Measurements from ENCODE around the gene TMEM182.

Gene TMEM182

DNA sequence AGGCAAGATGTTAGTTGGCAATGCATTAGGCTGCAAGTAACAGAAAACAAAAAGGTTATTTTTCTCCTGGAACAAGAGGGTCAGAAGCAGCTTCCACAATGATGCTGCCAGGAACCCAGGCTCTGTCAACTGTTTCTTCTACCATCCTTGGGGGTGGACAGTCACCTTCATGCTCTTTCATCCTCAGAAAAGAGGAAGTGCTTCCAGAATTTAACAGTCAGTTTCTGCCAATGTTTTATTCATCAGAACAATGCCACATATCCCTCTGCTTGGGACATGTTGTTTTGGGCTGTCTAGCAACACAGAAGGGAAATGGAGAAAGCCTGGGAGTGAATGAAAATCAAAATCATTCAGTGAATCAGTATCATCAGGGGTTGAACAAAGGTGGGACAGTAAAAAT lies 7.1 kb downstream of the TMEM182 start:
- no peak for DNase-seq

- DNase-seq, result no peak
Measured at GRCh38 chr2:102770506-102770905, 8.7 kb downstream of the TMEM182 start.

DNA sequence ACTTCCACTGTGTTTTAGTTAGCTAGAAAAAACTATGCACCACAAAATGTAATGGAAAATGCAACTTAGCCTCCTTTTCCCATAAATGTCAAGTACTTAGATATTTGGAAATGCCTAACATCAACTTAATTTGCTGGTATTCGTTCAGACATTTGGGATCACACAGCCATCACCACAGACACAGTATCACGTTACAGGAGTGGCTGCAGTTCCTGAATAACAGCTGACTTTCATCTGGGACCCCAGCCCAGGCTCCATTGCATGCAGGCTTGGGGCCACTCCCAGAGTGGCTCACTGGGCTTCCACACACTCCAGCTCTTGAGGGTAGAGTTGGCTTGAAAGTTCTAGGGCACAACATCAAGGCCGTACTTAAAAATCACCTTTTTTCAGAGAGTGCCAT lies 9.3 kb downstream of the TMEM182 start:
- no peak for DNase-seq

- DNase-seq, result no peak
Measured at GRCh38 chr2:102772659-102773058, 10.8 kb downstream of the TMEM182 start.

GRCh38 chr2:102773149-102773705 lies 11.4 kb downstream of the TMEM182 start:
- DNase-seq, result no peak

GRCh38 chr2:102778260-102778659 lies 16.4 kb downstream of the TMEM182 start:
- DNase-seq, result no peak

DNA sequence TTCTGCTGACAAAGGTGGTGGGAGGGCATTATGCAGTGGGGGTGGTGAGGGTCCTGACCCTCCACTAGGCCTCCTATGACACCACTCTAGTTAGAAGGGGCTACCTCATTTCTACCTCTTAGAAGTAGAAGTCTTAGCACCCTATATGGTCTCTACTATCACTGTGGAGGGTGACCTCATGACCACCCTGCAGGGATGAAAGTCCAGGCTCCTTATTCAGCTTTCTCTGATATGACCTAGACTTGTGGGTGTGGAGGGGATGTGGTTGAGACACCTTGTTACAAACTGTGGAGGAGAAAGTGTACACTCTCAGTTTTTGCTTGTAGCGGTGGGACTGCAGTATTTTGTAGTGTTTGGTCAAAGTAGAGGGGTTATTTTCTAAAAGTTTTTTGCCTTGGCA lies 18.6 kb downstream of the TMEM182 start:
- no peak for DNase-seq

DNA sequence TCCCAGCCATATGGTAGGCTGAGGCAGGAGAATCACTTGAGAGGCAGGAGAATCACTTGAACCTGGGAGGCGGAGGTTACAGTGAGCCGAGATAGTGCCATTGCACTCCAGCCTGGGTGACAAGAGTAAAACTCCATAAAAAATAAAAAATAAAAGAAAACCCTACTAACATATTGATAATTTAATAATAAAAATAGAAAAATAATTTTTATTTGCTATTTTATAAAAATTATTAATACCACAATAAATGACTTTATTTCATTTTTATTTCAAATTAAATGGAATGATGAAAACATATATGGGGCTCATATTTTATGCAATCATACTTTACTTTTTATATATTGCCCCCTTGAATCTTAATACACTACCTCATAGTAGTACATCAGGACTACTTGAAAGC lies 20.4 kb downstream of the TMEM182 start:
- DNase-seq, result no peak

DNA sequence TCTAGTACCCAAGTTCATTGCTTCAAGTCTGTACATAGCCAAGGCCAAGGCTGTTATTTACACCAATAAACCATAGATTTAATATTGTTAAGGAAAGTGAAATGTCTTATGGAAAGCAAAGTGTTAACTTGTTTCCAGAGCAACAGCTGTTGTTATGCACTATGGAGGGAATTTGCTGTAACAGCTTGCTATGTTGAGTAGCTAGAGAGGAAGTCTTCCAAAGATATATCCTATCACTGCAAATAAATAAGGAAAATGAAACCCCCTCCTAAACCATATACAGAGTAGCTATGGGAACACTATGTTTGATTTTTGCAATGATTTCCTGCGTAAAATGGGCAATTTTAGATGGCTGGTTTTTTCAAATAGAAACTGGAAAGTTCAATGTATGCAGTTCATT lies 21.1 kb downstream of the TMEM182 start:
- no peak for DNase-seq

- DNase-seq, result no peak
Measured at GRCh38 chr2:102783506-102784183, 21.8 kb downstream of the TMEM182 start.

- no peak for DNase-seq
Measured at GRCh38 chr2:102784940-102785339, 23.1 kb downstream of the TMEM182 start.

- no peak for DNase-seq
Measured at GRCh38 chr2:102788216-102788884, 26.5 kb downstream of the TMEM182 start.

DNA sequence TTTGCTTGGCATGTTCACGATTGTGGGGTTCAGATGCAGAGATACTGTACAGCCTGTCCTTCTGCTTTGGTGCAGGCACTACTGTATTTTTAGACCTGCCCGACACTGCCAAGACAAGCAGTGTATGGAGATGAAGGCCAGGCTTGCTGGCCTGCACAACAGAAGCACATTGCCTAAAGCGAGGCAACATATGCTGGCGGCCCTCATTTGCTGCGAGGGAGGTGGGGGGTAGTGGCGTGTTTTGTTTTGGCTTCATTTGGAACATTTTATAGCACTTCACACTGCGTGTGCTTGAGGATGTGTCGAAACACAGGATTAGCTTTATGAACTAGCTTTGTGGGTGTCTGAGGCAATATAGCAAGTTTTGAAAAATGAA lies 27.0 kb downstream of the TMEM182 start:
- no peak for DNase-seq

DNA sequence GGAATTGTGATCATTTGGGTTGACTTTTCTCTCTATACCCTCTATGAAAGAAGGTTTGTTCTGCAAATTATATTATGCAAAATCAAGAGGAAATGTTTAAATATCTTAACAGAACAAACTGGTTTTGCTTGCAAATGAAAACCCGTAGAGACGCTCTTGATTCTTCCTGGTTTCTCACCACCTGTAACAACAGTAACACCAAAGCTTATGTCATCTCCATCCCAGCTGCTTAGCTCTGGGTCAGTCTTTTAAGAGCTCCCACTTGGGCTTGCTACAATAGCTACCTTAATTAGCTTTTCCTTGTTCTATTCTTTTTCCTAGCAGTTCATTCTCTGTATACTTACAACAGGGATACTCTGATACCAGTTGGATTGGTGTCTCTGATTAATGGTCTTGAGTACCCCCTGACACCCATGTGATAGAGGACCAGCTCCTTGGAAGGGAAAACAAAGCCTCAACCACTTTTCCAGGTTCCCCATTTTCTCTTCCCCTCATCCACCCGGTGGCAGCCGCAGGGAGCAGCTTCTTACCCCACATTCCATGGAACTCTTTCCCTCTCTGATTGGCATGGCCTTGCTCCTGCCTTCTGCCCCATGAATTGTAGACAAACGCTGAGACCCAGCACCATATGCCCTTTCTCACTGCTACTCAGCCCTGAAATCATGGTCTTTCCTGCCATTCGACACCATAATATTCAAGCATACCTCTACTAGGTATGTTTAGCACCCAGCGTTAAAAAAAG lies 27.7 kb downstream of the TMEM182 start:
- no peak for DNase-seq

- DNase-seq, result no peak
Measured at GRCh38 chr2:102790091-102790455, 28.2 kb downstream of the TMEM182 start.

DNA sequence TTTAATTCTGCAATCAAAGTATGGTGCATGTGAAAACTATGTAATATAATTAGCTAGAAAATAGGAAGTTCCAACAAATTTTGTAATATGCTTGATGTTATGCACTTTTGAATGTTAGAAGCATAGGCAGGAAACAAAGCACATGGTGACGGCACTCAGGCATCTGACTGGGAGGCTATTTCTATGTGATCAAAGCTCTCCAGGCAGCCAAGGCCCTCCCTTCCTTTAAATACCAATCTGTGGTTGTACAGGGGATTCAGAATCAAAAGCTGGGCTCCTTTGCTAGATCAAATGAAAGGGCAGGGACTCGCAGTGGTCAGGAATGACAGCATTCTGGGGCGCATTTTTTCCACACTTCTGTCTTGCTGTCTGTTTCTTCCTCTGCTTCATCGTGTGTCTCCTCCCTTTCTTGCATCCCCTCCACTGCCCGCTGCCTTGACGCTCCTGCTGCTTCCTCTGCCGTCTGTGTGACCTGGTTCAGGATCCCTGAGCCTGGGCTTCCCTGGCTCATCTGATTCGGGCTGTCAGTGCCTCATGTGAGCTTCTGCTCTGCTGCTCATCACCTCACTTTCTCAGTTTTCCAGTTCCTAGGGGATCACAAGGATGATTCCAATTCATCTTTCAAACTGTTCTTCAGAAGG lies 30.9 kb downstream of the TMEM182 start:
- DNase-seq, result no peak

- no peak for DNase-seq
Measured at GRCh38 chr2:102795641-102796040, 33.8 kb downstream of the TMEM182 start.

GRCh38 chr2:102796337-102796736 lies 34.5 kb downstream of the TMEM182 start:
- DNase-seq, result no peak

DNA sequence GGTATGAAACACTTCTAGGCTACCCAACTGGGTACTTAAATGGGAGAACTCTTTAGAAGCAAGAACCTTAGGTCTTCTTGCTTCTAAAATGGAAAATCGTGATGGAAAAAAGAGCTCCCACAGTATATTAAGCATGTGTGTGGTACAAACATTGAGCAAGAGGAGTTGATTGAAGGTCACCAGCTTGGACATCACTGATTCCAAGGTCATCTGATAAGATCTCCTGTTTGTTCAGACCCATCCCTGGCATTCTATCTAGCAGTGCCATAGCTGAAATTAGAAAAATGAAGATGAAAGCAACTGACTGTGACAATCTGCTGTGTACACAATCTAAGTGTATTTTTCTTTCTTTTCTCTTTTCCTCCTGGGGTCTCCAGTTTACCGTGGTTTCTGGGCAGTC lies 35.7 kb downstream of the TMEM182 start:
- no peak for DNase-seq

DNA sequence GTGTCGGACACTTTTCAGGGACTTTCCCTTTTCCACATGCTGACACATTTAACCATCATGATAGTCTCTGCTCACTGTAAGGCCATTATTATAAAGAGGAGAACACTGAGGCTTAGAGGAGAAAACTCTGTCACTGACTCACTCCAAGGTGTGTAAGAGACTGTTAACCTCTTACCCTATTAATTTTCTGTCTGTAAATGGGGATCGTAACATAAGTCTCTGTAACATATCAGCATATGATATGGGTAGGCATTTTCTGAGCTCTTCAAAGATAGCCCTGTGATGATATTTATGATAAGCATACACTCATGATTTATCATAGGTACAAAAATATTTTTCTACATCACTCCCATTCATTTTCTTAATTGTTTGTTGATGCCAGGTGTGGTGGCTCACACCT lies 36.4 kb downstream of the TMEM182 start:
- DNase-seq, result no peak

GRCh38 chr2:102801098-102801718 lies 39.4 kb downstream of the TMEM182 start:
- no peak for DNase-seq

- DNase-seq, result no peak
Measured at GRCh38 chr2:102801858-102802699, 40.2 kb downstream of the TMEM182 start.
